ENCODE results near the gene ZBBX. TPM values are rescaled to one million over a fixed set of nuclear protein-coding genes. Genes with fewer than 3 reads are reported as not detected.

The ZBBX gene
- total and polyA plus RNA-seq, 2 of the 4 experiments (the other 2 are of a cell fraction) = not detected

- Histone ChIP-seq H3K14ac (replicated peaks; ENCODE audit: low read depth, low read length) (no peak overlapping the region), H4K91ac (ENCODE audit: insufficient read depth, low read depth, low read length) (no peak overlapping the region), H2BK5ac (ENCODE audit: low read depth, low read length, poor library complexity, severe bottlenecking) (no peak overlapping the region), H3K56ac (ENCODE audit: extremely low read depth, insufficient read depth, low read length) (no peak overlapping the region), H3K18ac (ENCODE audit: low read depth, low read length) (no peak overlapping the region), H2AK9ac (replicated peaks; ENCODE audit: low read depth, low read length, poor library complexity) (no peak overlapping the region), H4K5ac (ENCODE audit: low read depth, low read length) (no peak overlapping the region), H3K4me2 (ENCODE audit: low read depth, low read length) (no peak overlapping the region), H3K4ac (ENCODE audit: low read depth, low read length) (no peak overlapping the region), H3K36me3 (ENCODE audit: control insufficient read depth, insufficient read depth, low read length) (no peaks in the 10 kb centered on the region), H2BK120ac (ENCODE audit: low read depth, low read length) (no peak overlapping the region), H3K9ac (ENCODE audit: low read depth, low read length) (no peak overlapping the region), H3K23ac (ENCODE audit: low read depth, low read length) (no peak overlapping the region), H2BK20ac (ENCODE audit: low read depth, low read length) (no peak overlapping the region), H4K20me1 (ENCODE audit: insufficient read depth, low read length) (no peaks in the 10 kb centered on the region), H3K27me3 (ENCODE audit: control insufficient read depth, insufficient read depth, low read length) (no peaks in the 10 kb centered on the region), H3K4me1 (ENCODE audit: control insufficient read depth, insufficient read depth, low read length) (no peaks in the 10 kb centered on the region), H4K8ac (ENCODE audit: low read depth in 2 of 2, low read length in 2 of 2) (no peak overlapping the region), H3K79me1 (ENCODE audit: low read depth in 1 of 2, low read length in 2 of 2) (no peaks in the 10 kb centered on the region), H2AK5ac (ENCODE audit: low read depth, low read length) (no peak overlapping the region), H3K4me3 (ENCODE audit: insufficient read depth, low read depth, low read length) (no peak overlapping the region), H3K27ac (ENCODE audit: insufficient read depth, low read length) (no peak overlapping the region), H3K9me1 (ENCODE audit: insufficient read depth, low read length) (no peaks in the 10 kb centered on the region), H2AFZ (replicated peaks; ENCODE audit: low read length, poor library complexity) (no peak overlapping the region), H3K9me3 (ENCODE audit: control insufficient read depth, insufficient read depth, low read length) (no peaks in the 10 kb centered on the region), H2BK15ac (ENCODE audit: low read depth, low read length) (no peak overlapping the region)
- BruUV-seq (replicated peaks) = no TSS peak
- ChIA-PET POLR2A (ENCODE audit: unreplicated experiment) (no interaction called here), CTCF (no interaction called here)
- in situ Hi-C loops (cut with MboI; ENCODE audit: low sequenced_read_pairs) = no loop called here
- ATAC-seq (ENCODE audit: low read depth) (no peak), DNase-seq (no peak)
- dilution Hi-C loops (cut with HindIII; ENCODE audit: low sequenced_read_pairs, unreplicated experiment) = no loop called here
- TF ChIP-seq RCOR1 (IDR thresholded peaks at IDR 0.05; ENCODE audit: insufficient replicate concordance, low read length) = no peak
- TF ChIP-seq POLR2A (IDR thresholded peaks at IDR 0.05; ENCODE audit: low read depth, low read length) = no peak
- no peak for TF ChIP-seq SMC3 (IDR thresholded peaks at IDR 0.05; ENCODE audit: low read depth, low read length)
- no peak for TF ChIP-seq RAD21 (IDR thresholded peaks at IDR 0.05; ENCODE audit: low read length)
- no peak for TF ChIP-seq ELK1 (IDR thresholded peaks at IDR 0.05; ENCODE audit: borderline replicate concordance, low read depth, low read length)
- no peak for TF ChIP-seq BHLHE40 (IDR thresholded peaks at IDR 0.05; ENCODE audit: low read depth, low read length)
- TF ChIP-seq NFE2L2 (IDR thresholded peaks at IDR 0.05; ENCODE audit: low read depth, low read length) = no peak
- TF ChIP-seq FOS (IDR thresholded peaks at IDR 0.05; ENCODE audit: low read depth, low read length) = no peak
- TF ChIP-seq MAZ (IDR thresholded peaks at IDR 0.05; ENCODE audit: borderline replicate concordance, low read depth, low read length) = no peak
- no peak for TF ChIP-seq USF2 (IDR thresholded peaks at IDR 0.05; ENCODE audit: low read depth, low read length)
- no peak for TF ChIP-seq MAFK (IDR thresholded peaks at IDR 0.05; ENCODE audit: low read depth, low read length)
- TF ChIP-seq CHD1 (IDR thresholded peaks at IDR 0.05; ENCODE audit: low read depth, low read length) = no peak
- TF ChIP-seq CTCF (conservative IDR thresholded peaks at IDR 0.05; ENCODE audit: low read depth, low read length) = no peak
- TF ChIP-seq CEBPB (IDR thresholded peaks at IDR 0.05; ENCODE audit: low read depth, low read length) = no peak
- no peak for TF ChIP-seq RFX5 (IDR thresholded peaks at IDR 0.05; ENCODE audit: low read depth, low read length)
- TF ChIP-seq MXI1 (IDR thresholded peaks at IDR 0.05; ENCODE audit: borderline replicate concordance, low read depth, low read length) = no peak
- no CpG with 5 or more reads among the region's 2 CpGs for WGBS, 2 experiments (ENCODE audit: extremely low coverage in 2 of 2, insufficient read length in 1 of 2)
- intact Hi-C loops (cut with micrococcal nuclease) = no loop called here
These were observed 61.8 kb downstream of the ZBBX start for GRCh38 chr3:167318306-167318705.
